Tibial nerve (tissue), 4 donors: ENCODE results near the gene CCDC194. TPM values are rescaled to one million over a fixed set of nuclear protein-coding genes. Genes with fewer than 3 reads are reported as not detected.

Source experiments
- DNase-seq, 2 donors: peaks; one replicate each; pipeline ENCODE4 v3.0.0-alpha.2; 2019; ENCODE audit warnings: low spot score in 2 of 2
- H3K27ac ChIP-seq, 4 donors: fragments of 200-600 bp; sonication (generic) in 3 of 4; one replicate each; pipeline ENCODE4 v1.5.1; 2017 to 2019; ENCODE audit warnings: mild to moderate bottlenecking in 1 of 4
- H3K27me3 ChIP-seq, 2 donors: fragments of 200-600 bp; sonication (generic) in 1 of 2; one replicate each; pipeline versions ENCODE4 v1.5.1 to v1.6.0; 2017 to 2019
- H3K36me3 ChIP-seq, 3 donors: fragments of 200-600 bp; sonication (generic); one replicate each; pipeline ENCODE4 v1.5.1; 2018 to 2019
- H3K4me1 ChIP-seq, 4 donors: fragments of 200-600 bp; sonication (generic) in 3 of 4; one replicate each; pipeline ENCODE4 v1.5.1; 2017 to 2019
- H3K4me3 ChIP-seq, 4 donors: fragments of 200-600 bp; sonication (generic) in 3 of 4; one replicate each; pipeline ENCODE4 v1.5.1; 2017 to 2019; ENCODE audit warnings: mild to moderate bottlenecking in 1 of 4, moderate library complexity in 1 of 4
- H3K9me3 ChIP-seq, 4 donors: fragments of 200-600 bp; sonication (generic) in 3 of 4; one replicate each; pipeline ENCODE4 v1.5.1; 2017 to 2019
- CTCF ChIP-seq, 5 experiments: fragments of 200-600 bp in 3 of 5; fragments of 450-650 bp in 2 of 5; sonication (generic) in 3 of 5; IDR thresholded peaks; one replicate each; pipeline ENCODE4 v1.5.1; 2016 to 2019; ENCODE audit warnings: antibody characterized with exemption in 5 of 5, mild to moderate bottlenecking in 3 of 5, moderate library complexity in 2 of 5
- EP300 ChIP-seq, 2 donors: sonication (generic); formaldehyde crosslinking; IDR thresholded peaks; one replicate each; pipeline ENCODE4 v1.6.1; 2017; ENCODE audit warnings: antibody characterized with exemption in 2 of 2, mild to moderate bottlenecking in 1 of 2
- POLR2A ChIP-seq, 2 donors: fragments of 450-650 bp; IDR thresholded peaks; one replicate each; pipeline ENCODE4 v1.6.1; 2017; ENCODE audit warnings: antibody characterized with exemption in 2 of 2, mild to moderate bottlenecking in 2 of 2, moderate library complexity in 2 of 2
- WGBS, 2 donors: methylation state at CpG; one replicate each; pipeline ENCODE4 v1.1.5; 2018; 5-methylcytosine and 5-hydroxymethylcytosine counted together
- total RNA-seq, 4 donors: library from RNA; depleted of rRNA; stranded (reverse); fragments of >200 nt; gene quantifications; one replicate each; pipeline ENCODE4 v1.1.0, GENCODE V29; 2016

CCDC194 gene
- total RNA-seq, 4 donors from 2014 or later: 0.63 to 4.5 (median 2.0) TPM; not detected in 1

- no peak overlapping the region for H3K27ac ChIP-seq
- H3K4me1 ChIP-seq: peaks cover 0 to 14% (median 0%) of the 10 kb centered on the region in 4 donors
Measured at GRCh38 chr19:17415121-17415520, 21.1 kb upstream of the CCDC194 start.

GRCh38 chr19:17414097-17414496, 20.1 kb upstream of the CCDC194 start:
- 85 to 88% methylated on average over 8 of the region's 8 CpGs for WGBS, 2 donors
- no peak for DNase-seq
- Histone ChIP-seq H3K27me3 (peaks cover 0 to 11% of the 10 kb centered on the region in 2 donors), H3K27ac (no peak overlapping the region), H3K36me3 (no peaks in the 10 kb centered on the region), H3K4me1 (peaks cover 0 to 9% (median 0%) of the 10 kb centered on the region in 4 donors), H3K9me3 (no peaks in the 10 kb centered on the region), H3K4me3 (no peak overlapping the region)
- TF ChIP-seq EP300 (IDR thresholded peaks at IDR 0.05) (no peak), POLR2A (IDR thresholded peaks at IDR 0.05) (no peak)

More at GRCh38 chr19:17415121-17415520, 21.1 kb upstream of the CCDC194 start:
- peaks cover 0 to 11% of the 10 kb centered on the region in 2 donors for H3K27me3 ChIP-seq
- no peak overlapping the region for H3K4me3 ChIP-seq
- no peaks in the 10 kb centered on the region for H3K9me3 ChIP-seq
- no peak for DNase-seq
- no peaks in the 10 kb centered on the region for H3K36me3 ChIP-seq
- WGBS, 2 donors: 47 to 70% methylated on average over 6 of the region's 6 CpGs
- no peak for TF ChIP-seq POLR2A (IDR thresholded peaks at IDR 0.05)
- no peak for TF ChIP-seq EP300 (IDR thresholded peaks at IDR 0.05)
- no peak for TF ChIP-seq CTCF (IDR thresholded peaks at IDR 0.05)

GRCh38 chr19:17411801-17412200, 17.8 kb upstream of the CCDC194 start:
- Histone ChIP-seq H3K27ac (no peak overlapping the region), H3K27me3 (peaks cover 0 to 11% of the 10 kb centered on the region in 2 donors), H3K36me3 (no peaks in the 10 kb centered on the region), H3K4me1 (peaks cover 0 to 6% (median 1%) of the 10 kb centered on the region in 4 donors), H3K4me3 (no peak overlapping the region), H3K9me3 (no peaks in the 10 kb centered on the region)
- DNase-seq: no peak
- 72 to 79% methylated on average over 11 of the region's 11 CpGs for WGBS, 2 donors
- TF ChIP-seq POLR2A (IDR thresholded peaks at IDR 0.05) (no peak), CTCF (IDR thresholded peaks at IDR 0.05) (no peak), EP300 (IDR thresholded peaks at IDR 0.05) (no peak)

- 87 to 95% methylated on average over 9 of the region's 9 CpGs for WGBS, 2 donors
- Histone ChIP-seq H3K27me3 (peaks cover 0 to 5% of the 10 kb centered on the region in 2 donors), H3K36me3 (no peaks in the 10 kb centered on the region), H3K9me3 (no peaks in the 10 kb centered on the region), H3K4me3 (no peak overlapping the region), H3K27ac (no peak overlapping the region), H3K4me1 (peaks cover 0 to 15% (median 5%) of the 10 kb centered on the region in 4 donors)
- no peak for DNase-seq
- TF ChIP-seq CTCF (IDR thresholded peaks at IDR 0.05): no peak
- TF ChIP-seq EP300 (IDR thresholded peaks at IDR 0.05): no peak
- TF ChIP-seq POLR2A (IDR thresholded peaks at IDR 0.05): no peak
Measured at GRCh38 chr19:17409990-17410389, 16.0 kb upstream of the CCDC194 start.

GRCh38 chr19:17406887-17407196, 12.8 kb upstream of the CCDC194 start:
- Histone ChIP-seq H3K9me3 (no peaks in the 10 kb centered on the region), H3K4me3 (peak overlapping the region in 2 of 4 donors; percentile 45 to 49), H3K36me3 (no peaks in the 10 kb centered on the region), H3K27me3 (peaks cover 0 to 12% of the 10 kb centered on the region in 2 donors), H3K27ac (peak overlapping the region in 3 of 4 donors; percentile 77 to 83 (median 80)), H3K4me1 (peaks cover 0 to 29% (median 9%) of the 10 kb centered on the region in 4 donors)
- whole genome bisulfite sequencing, 2 donors: 64 to 68% methylated on average over 2 of the region's 2 CpGs
- TF ChIP-seq EP300 (IDR thresholded peaks at IDR 0.05): no peak
- no peak for TF ChIP-seq POLR2A (IDR thresholded peaks at IDR 0.05)
- no peak for TF ChIP-seq CTCF (IDR thresholded peaks at IDR 0.05)
- DNase-seq: no peak
